Mucosa of descending colon (tissue), 3 donors: Measurements from ENCODE around the gene OR4D5. TPM values are rescaled to one million over a fixed set of nuclear protein-coding genes. Genes with fewer than 3 reads are reported as not detected.

Experiments
- ATAC-seq: fragments of 200-7000 bp; cut with Tn5 transposase; one replicate; pipeline ENCODE4 v1.9.1; 2020; ENCODE audit warnings: mild to moderate bottlenecking, moderate library complexity
- DNase-seq, 3 donors: peaks; one replicate each; pipeline ENCODE4 v3.0.0-alpha.2; 2020
- H3K36me3 ChIP-seq: fragments of 200-600 bp; one replicate; pipeline ENCODE4 v1.8.0; 2021; ENCODE audit warnings: low read depth, mild to moderate bottlenecking
- H3K4me1 ChIP-seq: fragments of 200-600 bp; one replicate; pipeline ENCODE4 v1.8.0; 2021; ENCODE audit warnings: low read depth, mild to moderate bottlenecking
- H3K4me3 ChIP-seq: fragments of 200-600 bp; one replicate; pipeline ENCODE4 v1.8.0; 2021; ENCODE audit warnings: mild to moderate bottlenecking
- H3K9me3 ChIP-seq: fragments of 200-600 bp; one replicate; pipeline ENCODE4 v1.8.0; 2021; ENCODE audit warnings: mild to moderate bottlenecking
- CTCF ChIP-seq: fragments of 200-600 bp; IDR thresholded peaks from one replicate; pipeline ENCODE4 v1.8.0; 2022; ENCODE audit warnings: antibody characterized with exemption, mild to moderate bottlenecking
- intact Hi-C, 2 donors: fragments of 100-400 bp; cut with DNase I in 1 of 2; cut with micrococcal nuclease in 1 of 2; formaldehyde crosslinking; loops; one replicate each; pipeline versions ENCODE4 v1.11.0 to v1.11.1; 2022; cut with DNase I, micrococcal nuclease
- total RNA-seq, 3 donors: library from RNA; stranded (reverse); fragmentation: NEBNext Ultra II Directional in 2 of 3; extraction: Animal tissue kit (Norgen Biotek cat#: 25700) in 2 of 3; gene quantifications; one replicate each; pipeline versions ENCODE4 v1.2.1 to v1.2.4, GENCODE V29; 2021 to 2023
- donor health status: DM: no; HTN: no; CAD: no; lungs with moderate emphysema.
- donor health status: DM: no; HTN: no; CAD: no.
- donor health status: DM: no; HTN: yes; CAD: no.

The OR4D5 gene
- total RNA-seq, 3 donors from 2014 or later, result 2.1 to 2.2 TPM; not detected in 1

- TF ChIP-seq CTCF, result no peak
- DNase-seq (no peak), ATAC-seq (no peak)
- H3K9me3 ChIP-seq, result no peaks in the 10 kb centered on the region
- no peaks in the 10 kb centered on the region for H3K4me1 ChIP-seq
- no peaks in the 10 kb centered on the region for H3K36me3 ChIP-seq
- intact Hi-C loops, result no loop called here
- H3K4me3 ChIP-seq, result no peak overlapping the region
Measured at GRCh38 chr11:123905826-123906225, 33.6 kb upstream of the OR4D5 start.

- ATAC-seq (no peak), DNase-seq (no peak)
- no peaks in the 10 kb centered on the region for H3K4me1 ChIP-seq
- no peaks in the 10 kb centered on the region for H3K9me3 ChIP-seq
- H3K36me3 ChIP-seq, result no peaks in the 10 kb centered on the region
- intact Hi-C loops, result no loop called here
- H3K4me3 ChIP-seq, result no peak overlapping the region
- TF ChIP-seq CTCF, result no peak
Measured at GRCh38 chr11:123920943-123921342, 18.5 kb upstream of the OR4D5 start.

GRCh38 chr11:123924027-123924426 is 15.4 kb upstream of the OR4D5 start:
- H3K4me3 ChIP-seq, result no peak overlapping the region
- H3K9me3 ChIP-seq, result no peaks in the 10 kb centered on the region
- intact Hi-C loops, result no loop called here

GRCh38 chr11:123942413-123942812 is 3.0 kb downstream of the OR4D5 start:
- no peaks in the 10 kb centered on the region for H3K4me1 ChIP-seq
- no peak overlapping the region for H3K4me3 ChIP-seq
- DNase-seq (no peak), ATAC-seq (no peak)
- H3K9me3 ChIP-seq, result no peaks in the 10 kb centered on the region
- intact Hi-C loops, result no loop called here
- H3K36me3 ChIP-seq, result no peaks in the 10 kb centered on the region
- no peak for TF ChIP-seq CTCF

More at GRCh38 chr11:123924027-123924426, 15.4 kb upstream of the OR4D5 start:
- DNase-seq, result no peak
- Histone ChIP-seq H3K36me3 (no peaks in the 10 kb centered on the region), H3K4me1 (no peaks in the 10 kb centered on the region)
- no peak for TF ChIP-seq CTCF
- no peak for ATAC-seq

- intact Hi-C loops, result no loop called here
- Histone ChIP-seq H3K9me3 (no peaks in the 10 kb centered on the region), H3K36me3 (no peaks in the 10 kb centered on the region), H3K4me1 (no peaks in the 10 kb centered on the region), H3K4me3 (no peak within 1 kb of the TSS)
- DNase-seq (no peak), ATAC-seq (no peak)
- TF ChIP-seq CTCF, result no peak
Measured at GRCh38 chr11:123943738-123944137, 4.3 kb downstream of the OR4D5 start, which contains the start of gene OR6T1. Gene OR6T1 (minus strand): TSS chr11:123943838. CDS start chr11:123943838, 0 bp downstream.

GRCh38 chr11:123945132-123945531 is 5.7 kb downstream of the OR4D5 start:
- ATAC-seq (no peak), DNase-seq (no peak)
- intact Hi-C loops, result no loop called here
- Histone ChIP-seq H3K9me3 (no peaks in the 10 kb centered on the region), H3K4me3 (no peak overlapping the region), H3K36me3 (no peaks in the 10 kb centered on the region), H3K4me1 (no peaks in the 10 kb centered on the region)
- TF ChIP-seq CTCF, result no peak
